DND-41 (cell line): Measurements from ENCODE around the gene TET2.

Experiments
- CTCF ChIP-seq: IDR thresholded peaks from 2 replicates; pipeline ENCODE4 v1.5.1; 2012; ENCODE audit warnings: borderline replicate concordance, low read length, moderate library complexity, mild to moderate bottlenecking; ENCODE audit not compliant: poor library complexity, severe bottlenecking; ENCODE audit errors: extremely low read depth
- EZH2 ChIP-seq: IDR thresholded peaks from 3 replicates; pipeline ENCODE4 v1.6.1; 2012; ENCODE audit warnings: borderline replicate concordance, low read depth, mild to moderate bottlenecking, moderate library complexity, low read length, inconsistent platforms; ENCODE audit not compliant: severe bottlenecking

GRCh38 chr4:105166066-105166465 lies 19.4 kb downstream of the TET2 start:
- TF ChIP-seq CTCF (no peak), EZH2 (no peak)
